ENCODE measurements around the gene TMCO6.

DNA sequence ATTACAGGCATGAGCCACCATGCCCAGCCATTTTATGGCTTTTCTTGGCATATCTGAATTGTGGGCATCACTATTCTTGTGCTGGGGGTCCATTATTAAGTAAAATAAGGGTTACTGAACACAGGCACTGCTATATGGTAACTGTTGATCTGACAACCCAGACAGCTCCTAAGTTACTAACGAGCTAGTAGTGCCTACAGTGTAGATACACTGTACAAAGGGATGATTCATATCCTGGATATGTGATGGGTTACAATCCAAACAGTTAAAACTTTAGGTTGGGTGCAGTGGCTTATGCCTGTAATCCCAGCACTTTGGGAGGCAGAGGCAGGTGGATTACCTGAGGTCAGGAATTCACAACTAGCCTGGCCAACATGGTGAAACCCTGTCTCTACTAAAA lies 10.5 kb upstream of the TMCO6 start:
- TF ChIP-seq, protein P1, sequence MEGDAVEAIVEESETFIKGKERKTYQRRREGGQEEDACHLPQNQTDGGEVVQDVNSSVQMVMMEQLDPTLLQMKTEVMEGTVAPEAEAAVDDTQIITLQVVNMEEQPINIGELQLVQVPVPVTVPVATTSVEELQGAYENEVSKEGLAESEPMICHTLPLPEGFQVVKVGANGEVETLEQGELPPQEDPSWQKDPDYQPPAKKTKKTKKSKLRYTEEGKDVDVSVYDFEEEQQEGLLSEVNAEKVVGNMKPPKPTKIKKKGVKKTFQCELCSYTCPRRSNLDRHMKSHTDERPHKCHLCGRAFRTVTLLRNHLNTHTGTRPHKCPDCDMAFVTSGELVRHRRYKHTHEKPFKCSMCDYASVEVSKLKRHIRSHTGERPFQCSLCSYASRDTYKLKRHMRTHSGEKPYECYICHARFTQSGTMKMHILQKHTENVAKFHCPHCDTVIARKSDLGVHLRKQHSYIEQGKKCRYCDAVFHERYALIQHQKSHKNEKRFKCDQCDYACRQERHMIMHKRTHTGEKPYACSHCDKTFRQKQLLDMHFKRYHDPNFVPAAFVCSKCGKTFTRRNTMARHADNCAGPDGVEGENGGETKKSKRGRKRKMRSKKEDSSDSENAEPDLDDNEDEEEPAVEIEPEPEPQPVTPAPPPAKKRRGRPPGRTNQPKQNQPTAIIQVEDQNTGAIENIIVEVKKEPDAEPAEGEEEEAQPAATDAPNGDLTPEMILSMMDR (IDR thresholded peaks at IDR 0.05), result no peak
- TF ChIP-seq POLR2AphosphoS5 (IDR thresholded peaks at IDR 0.05) (no peak), POLR2A (IDR thresholded peaks at IDR 0.05) (no peak), EP300 (IDR thresholded peaks at IDR 0.05) (no peak)

Measured in suprapubic skin (tissue), 4 donors.